Heart right ventricle (tissue), 16 donors: ENCODE data around the gene LPCAT1. TPM values are rescaled to one million over a fixed set of nuclear protein-coding genes. Genes with fewer than 3 reads are reported as not detected.

Experiments
- ATAC-seq, 8 donors: fragments of 200-7000 bp; cut with Tn5 transposase; one replicate each; pipeline ENCODE4 v1.9.1; 2020; ENCODE audit warnings: mild to moderate bottlenecking in 8 of 8, moderate library complexity in 8 of 8, moderate number of reproducible peaks in 1 of 8
- DNase-seq, 2 donors: peaks; one replicate each; pipeline ENCODE4 v3.0.0-alpha.2; 2020
- H3K27ac ChIP-seq, 10 donors: fragments of 200-600 bp; sonication (generic) in 2 of 10; one replicate each; pipeline versions ENCODE4 v1.5.0 to v1.8.0; 2020 to 2022; ENCODE audit warnings: mild to moderate bottlenecking in 3 of 10
- H3K27me3 ChIP-seq, 7 donors: fragments of 200-600 bp; one replicate each; pipeline ENCODE4 v1.8.0; 2021 to 2022; ENCODE audit warnings: mild to moderate bottlenecking in 2 of 7
- H3K36me3 ChIP-seq, 9 donors: fragments of 200-600 bp; sonication (generic) in 1 of 9; one replicate each; pipeline versions ENCODE4 v1.5.0 to v1.8.0; 2020 to 2022; ENCODE audit warnings: mild to moderate bottlenecking in 2 of 9
- H3K4me1 ChIP-seq, 9 donors: fragments of 200-600 bp; sonication (generic) in 1 of 9; one replicate each; pipeline versions ENCODE4 v1.5.0 to v1.8.0; 2020 to 2022; ENCODE audit warnings: mild to moderate bottlenecking in 4 of 9
- H3K4me3 ChIP-seq, 10 donors: fragments of 200-600 bp; sonication (generic) in 2 of 10; one replicate each; pipeline versions ENCODE4 v1.5.0 to v1.8.0; 2020 to 2022; ENCODE audit warnings: mild to moderate bottlenecking in 7 of 10, moderate library complexity in 2 of 10
- H3K9me3 ChIP-seq, 11 donors: fragments of 200-600 bp in 10 of 11; sonication (generic) in 2 of 11; one replicate each; pipeline versions ENCODE4 v1.5.0 to v1.8.0; 2013 to 2022; ENCODE audit warnings: mild to moderate bottlenecking in 2 of 11, control low read depth in 1 of 11, moderate library complexity in 1 of 11
- WGBS, 2 donors: extraction: QIAGEN DNeasy Blood & Tissue Kit; methylation state at CpG; one replicate each; pipeline ENCODE4 v1.1.7; 2013; ENCODE audit warnings: inconsistent platforms in 1 of 2; 5-methylcytosine and 5-hydroxymethylcytosine counted together
- intact Hi-C, 10 donors: fragments of 100-400 bp; cut with DNase I; formaldehyde crosslinking; loops; one replicate each; pipeline versions ENCODE4 v1.11.1 to v1.14.2; 2022
- polyA plus RNA-seq, 2 donors: library from polyadenylated mRNA; stranded (reverse); fragments of 200-250 nt; gene quantifications; one replicate each; pipeline ENCODE4 v1.2.3, GENCODE V29; 2013
- total RNA-seq, 10 donors: library from RNA; stranded (reverse); fragmentation: NEBNext Ultra II Directional in 3 of 10; extraction: Animal tissue kit (Norgen Biotek cat#: 25700) in 3 of 10; gene quantifications; one replicate each; pipeline versions ENCODE4 v1.2.1 to v1.2.4, GENCODE V29; 2021 to 2023
- TF ChIP-seq, protein P1 (sequence below), 9 donors: fragments of 200-600 bp; sonication (generic) in 2 of 9; IDR thresholded peaks; one replicate each; pipeline versions ENCODE4 v1.5.0 to v1.8.0; 2021 to 2022; ENCODE audit warnings: antibody characterized with exemption in 9 of 9, mild to moderate bottlenecking in 5 of 9, moderate library complexity in 1 of 9
- donor health status: Arrhythmogenic right ventricular cardiomyopathy.
- donor health status: ischemic (EF 13 %, LVEDD 7.1; RV severe dilation, severe dysfunction).
- donor health status: healthy with polysubstance abuse.
- donor health status: DM: no; HTN: yes; CAD: no.
- donor health status: DM: no; HTN: no; CAD: no.
- donor health status: ischemic (EF 25% LVEDD 6.9; RV normal size, moderate dysfunction).
- donor health status: ischemic (EF 25% LVEDD 5.7; RV mildly dilated, moderate dysfunction).
- donor health status: healthy.
- donor health status: DM: yes; HTN: yes; CAD: no.
- donor health status: Ischemic cardiomyopathy.
- donor health status: ischemic (EF 35%, LVEDD 5.7; RV mildly dilated, moderate dysfunction).
- donor health status: nonischemic (EF 11% LVEDD 7.7; RV severe dilation, severe dysfunction).
- donor health status: DM: yes; HTN: yes; CAD: no.
- donor health status: PGD.
- donor health status: ischemic (EF 29% LVEDD 5.4; RV normal size, mild dysfunction).
- donor health status: nonischemic (EF 23%, LVEDD 6.1; RV moderate dilation, normal function).

The LPCAT1 gene
- total and polyA plus RNA-seq, 12 donors = 5.6 to 25.5 (median 9.6) TPM

DNA sequence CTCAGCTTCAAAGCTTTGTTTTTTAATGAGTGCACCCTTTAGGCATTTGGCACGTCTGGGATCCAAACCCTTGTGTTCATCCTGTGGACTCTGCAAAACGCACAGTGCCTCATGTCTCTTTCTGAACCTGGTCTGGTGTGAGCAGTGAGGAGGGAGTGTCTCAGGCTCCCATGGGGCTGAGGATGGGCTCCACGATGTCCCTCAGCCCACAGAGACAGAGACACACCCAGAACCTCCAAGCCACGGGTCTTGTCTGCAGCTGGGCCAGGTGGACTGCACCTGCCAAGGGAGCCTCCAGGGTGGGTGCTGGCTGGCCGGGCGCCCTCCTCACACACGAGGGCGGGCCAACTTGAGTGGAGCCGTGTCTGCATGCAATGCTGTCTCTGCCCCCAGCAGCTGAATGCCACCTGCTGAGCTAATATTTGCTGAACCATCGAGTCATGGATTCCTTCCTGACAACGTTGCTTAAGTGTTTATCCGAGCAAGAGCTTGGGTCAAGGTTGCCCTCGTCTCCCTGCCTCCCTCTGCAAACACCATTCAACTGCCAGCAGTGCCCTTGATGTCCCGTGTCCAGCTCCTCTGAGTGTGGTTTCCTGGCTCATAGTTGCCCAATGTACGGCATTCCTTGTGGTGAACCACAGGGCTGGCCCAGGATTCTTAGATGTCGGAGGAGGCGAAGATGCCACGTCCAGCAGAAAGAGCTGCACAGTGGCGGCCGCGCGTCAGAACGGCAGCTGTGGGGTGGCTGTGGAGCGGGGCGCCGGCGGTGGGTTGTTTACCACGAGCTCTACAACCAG, 31.4 kb upstream of the LPCAT1 start:
- Histone ChIP-seq H3K4me1 (peaks cover 0 to 7% (median 0%) of the 10 kb centered on the region in 9 donors), H3K27ac (no peak overlapping the region), H3K36me3 (no peaks in the 10 kb centered on the region), H3K4me3 (no peak overlapping the region), H3K9me3 (peaks cover 0 to 4% (median 0%) of the 10 kb centered on the region in 11 donors), H3K27me3 (peaks cover 0 to 14% (median 0%) of the 10 kb centered on the region in 7 donors)
- WGBS, 2 donors = 83 to 86% methylated on average over 28 of the region's 28 CpGs
- DNase-seq = no peak
- ATAC-seq = no peak
- intact Hi-C loops = no loop called here
- TF ChIP-seq, protein P1, sequence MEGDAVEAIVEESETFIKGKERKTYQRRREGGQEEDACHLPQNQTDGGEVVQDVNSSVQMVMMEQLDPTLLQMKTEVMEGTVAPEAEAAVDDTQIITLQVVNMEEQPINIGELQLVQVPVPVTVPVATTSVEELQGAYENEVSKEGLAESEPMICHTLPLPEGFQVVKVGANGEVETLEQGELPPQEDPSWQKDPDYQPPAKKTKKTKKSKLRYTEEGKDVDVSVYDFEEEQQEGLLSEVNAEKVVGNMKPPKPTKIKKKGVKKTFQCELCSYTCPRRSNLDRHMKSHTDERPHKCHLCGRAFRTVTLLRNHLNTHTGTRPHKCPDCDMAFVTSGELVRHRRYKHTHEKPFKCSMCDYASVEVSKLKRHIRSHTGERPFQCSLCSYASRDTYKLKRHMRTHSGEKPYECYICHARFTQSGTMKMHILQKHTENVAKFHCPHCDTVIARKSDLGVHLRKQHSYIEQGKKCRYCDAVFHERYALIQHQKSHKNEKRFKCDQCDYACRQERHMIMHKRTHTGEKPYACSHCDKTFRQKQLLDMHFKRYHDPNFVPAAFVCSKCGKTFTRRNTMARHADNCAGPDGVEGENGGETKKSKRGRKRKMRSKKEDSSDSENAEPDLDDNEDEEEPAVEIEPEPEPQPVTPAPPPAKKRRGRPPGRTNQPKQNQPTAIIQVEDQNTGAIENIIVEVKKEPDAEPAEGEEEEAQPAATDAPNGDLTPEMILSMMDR (IDR thresholded peaks at IDR 0.05) = no peak

DNA sequence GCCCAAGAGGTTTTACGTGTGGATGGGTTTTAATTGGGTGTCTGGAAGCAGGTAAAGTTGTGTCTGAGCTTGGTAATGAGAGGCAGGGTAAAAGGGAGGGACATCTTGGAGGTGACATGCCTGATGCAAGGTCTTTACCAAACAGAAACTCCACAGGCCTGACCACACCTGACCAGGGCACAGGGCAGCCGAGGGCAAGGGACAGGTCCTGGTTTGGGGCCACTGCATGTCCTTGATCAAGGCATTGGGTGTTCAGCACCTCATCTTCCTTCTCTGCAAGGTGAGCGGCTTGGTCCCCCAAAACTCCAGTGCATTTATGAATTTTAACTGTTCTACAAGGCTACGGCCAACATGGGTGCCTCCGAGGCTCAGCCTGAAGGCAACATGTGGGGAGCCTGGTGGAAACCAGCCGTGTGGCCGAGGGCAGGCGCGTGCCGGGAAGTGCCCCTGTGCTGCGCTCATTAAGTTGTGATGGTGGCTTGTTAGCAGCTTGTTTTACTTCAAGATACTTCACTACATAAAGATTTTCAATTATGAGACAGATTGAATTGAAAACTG, 30.7 kb upstream of the LPCAT1 start:
- Histone ChIP-seq H3K4me1 (peaks cover 0 to 7% (median 0%) of the 10 kb centered on the region in 9 donors), H3K4me3 (no peak overlapping the region), H3K27ac (no peak overlapping the region), H3K9me3 (no peaks in the 10 kb centered on the region), H3K36me3 (no peaks in the 10 kb centered on the region), H3K27me3 (peaks cover 0 to 11% (median 0%) of the 10 kb centered on the region in 7 donors)
- intact Hi-C loops = no loop called here
- no peak for ATAC-seq
- TF ChIP-seq, protein P1 (IDR thresholded peaks at IDR 0.05) = no peak
- no peak for DNase-seq
- 90 to 92% methylated on average over 11 of the region's 11 CpGs for WGBS, 2 donors

DNA sequence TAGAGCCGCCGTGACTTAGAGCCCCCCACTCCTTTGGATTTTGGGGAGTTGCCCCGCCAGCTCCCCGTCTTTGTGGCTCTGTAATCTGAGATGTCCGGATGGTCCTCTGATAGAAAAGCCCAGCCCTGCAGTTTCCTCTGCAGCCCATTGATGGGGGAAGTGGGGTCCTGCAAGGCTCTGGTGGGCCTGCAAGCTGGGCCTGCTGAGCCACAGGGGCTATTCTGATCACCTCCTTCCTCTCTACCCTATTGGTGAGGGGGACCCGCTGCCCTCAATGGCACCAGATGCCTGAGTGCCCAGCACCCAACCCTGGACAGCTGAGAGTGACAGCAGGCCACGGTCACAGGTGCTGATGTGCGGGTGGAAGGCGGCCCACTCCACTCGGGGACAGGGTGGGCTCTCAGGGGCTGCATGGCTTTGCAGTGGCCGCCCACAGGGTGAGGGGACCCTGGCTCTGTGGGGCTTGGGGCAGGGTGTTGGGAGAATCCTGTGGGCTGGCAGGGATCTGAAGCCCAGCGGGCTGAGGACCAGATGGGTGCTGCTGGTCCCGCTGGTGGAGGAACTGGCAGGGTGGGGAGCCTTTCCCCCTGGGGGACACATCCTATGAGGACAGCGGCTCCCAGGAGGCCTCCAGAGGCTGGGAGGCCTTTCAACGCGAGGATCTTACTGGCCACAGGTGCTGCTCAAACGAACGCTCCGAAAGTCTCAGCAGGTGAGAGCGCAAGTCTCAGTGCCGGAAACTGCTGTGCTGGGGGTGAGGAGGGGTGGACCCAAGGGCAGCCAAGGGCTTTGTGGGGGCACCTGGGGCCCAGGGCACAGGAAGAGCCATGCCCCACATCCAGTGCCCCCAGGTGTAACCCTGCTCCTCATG, 30.0 kb upstream of the LPCAT1 start:
- WGBS, 2 donors = 84 to 88% methylated on average over 21 of the region's 21 CpGs
- peaks cover 0 to 13% (median 0%) of the 10 kb centered on the region in 7 donors for H3K27me3 ChIP-seq
- DNase-seq (no peak), ATAC-seq (no peak)
- H3K36me3 ChIP-seq = no peaks in the 10 kb centered on the region
- intact Hi-C loops = no loop called here
- TF ChIP-seq, protein P1 (IDR thresholded peaks at IDR 0.05) = no peak
- H3K4me1 ChIP-seq = peaks cover 0 to 7% (median 0%) of the 10 kb centered on the region in 9 donors
- H3K4me3 ChIP-seq = no peak overlapping the region
- no peaks in the 10 kb centered on the region for H3K9me3 ChIP-seq
- H3K27ac ChIP-seq = no peak overlapping the region
